MCF 10A (cell line): ENCODE results near the gene FIG4. TPM values are rescaled to one million over a fixed set of nuclear protein-coding genes. Genes with fewer than 3 reads are reported as not detected.

ENCODE experiments used
- BruUV-seq: library from RNA; stranded (reverse); fragments of 400-500 nt; replicated peaks from 2 replicates; lab custom pipeline; 2021; lab: Mats Ljungman, UMichigan
- CTCF ChIA-PET: fragments of 300-600 bp; sonication (Branson Sonifier 250); formaldehyde crosslinking; extraction: SDS; loops from one replicate; lab custom pipeline; 2021; ENCODE audit warnings: antibody characterized with exemption, inconsistent platforms; lab: Yijun Ruan, JAX
- POLR2A ChIA-PET: fragments of 300-600, 350-650 bp; sonication (Branson Sonifier 250); formaldehyde crosslinking; extraction: SDS; loops from one replicate; lab custom pipeline; 2020; ENCODE audit warnings: antibody characterized with exemption, inconsistent platforms; lab: Yijun Ruan, JAX
- DNase-seq: peaks from one replicate; pipeline ENCODE4 v3.0.0-alpha.2; 2018; ENCODE audit not compliant: unreplicated experiment
- H3K27ac Mint-ChIP-seq: one replicate; pipeline ENCODE4 v1.8.0; 2022; ENCODE audit warnings: mild to moderate bottlenecking, low read depth, mixed read lengths; ENCODE audit not compliant: unreplicated experiment
- H3K27me3 Mint-ChIP-seq: one replicate; pipeline ENCODE4 v1.8.0; 2022; ENCODE audit warnings: mixed read lengths; ENCODE audit not compliant: insufficient read depth, unreplicated experiment
- H3K36me3 Mint-ChIP-seq: one replicate; pipeline ENCODE4 v1.8.0; 2022; ENCODE audit warnings: mild to moderate bottlenecking, moderate library complexity, mixed read lengths; ENCODE audit not compliant: insufficient read depth, unreplicated experiment
- H3K4me1 Mint-ChIP-seq: one replicate; pipeline ENCODE4 v1.8.0; 2022; ENCODE audit warnings: mixed read lengths; ENCODE audit not compliant: insufficient read depth, unreplicated experiment
- H3K4me3 Mint-ChIP-seq: one replicate; pipeline ENCODE4 v1.8.0; 2022; ENCODE audit warnings: mild to moderate bottlenecking, moderate library complexity, mixed read lengths; ENCODE audit not compliant: unreplicated experiment
- H3K9me3 Mint-ChIP-seq: one replicate; pipeline ENCODE4 v1.8.0; 2022; ENCODE audit warnings: mixed read lengths; ENCODE audit not compliant: unreplicated experiment
- intact Hi-C: fragments of 100-400 bp; cut with micrococcal nuclease; formaldehyde crosslinking; loops from 2 replicates; pipeline ENCODE4 v1.14.1; 2022
- total RNA-seq: library from RNA; stranded (reverse); gene quantifications from 2 replicates; pipeline ENCODE4 v1.2.3, GENCODE V29; 2022
- TF ChIP-seq, protein P1 (sequence below): fragments of 200-600 bp; IDR thresholded peaks from one replicate; pipeline ENCODE4 v1.8.0; 2022; ENCODE audit warnings: antibody characterized with exemption, mild to moderate bottlenecking; ENCODE audit not compliant: unreplicated experiment

FIG4 gene
- total RNA-seq, 1 experiment from 2014 or later: 7.9 TPM

DNA sequence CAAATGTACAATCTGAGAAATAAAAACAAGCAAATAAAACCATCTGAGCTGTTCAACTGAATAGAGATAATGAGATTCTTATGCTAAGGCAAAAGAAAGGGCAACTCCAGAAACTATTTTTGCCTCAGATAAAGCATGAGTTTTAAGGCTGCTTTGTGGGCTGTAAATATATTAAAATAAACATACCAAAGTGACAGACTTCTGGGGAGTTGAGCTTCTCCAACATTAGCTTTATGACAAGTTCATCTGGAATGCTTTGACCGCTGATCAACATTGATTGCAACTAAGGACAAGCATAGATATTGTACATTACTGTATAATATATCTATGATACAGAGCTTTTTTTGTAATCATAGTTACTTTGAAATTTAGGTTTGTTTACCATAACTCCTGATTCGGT lies 19.4 kb upstream of the FIG4 start:
- ChIA-PET POLR2A (no interaction called here), CTCF (interaction anchor here (0.6 to 1.4 kb wide), 3 partner anchors 15 to 368 kb away, joined by 3 to 4 read pairs (median 3); no protein-coding TSS in a partner anchor)
- intact Hi-C loops: no loop called here
- no TSS peak for BruUV-seq
- H3K4me1 Mint-ChIP-seq: no peaks in the 10 kb centered on the region
- H3K4me3 Mint-ChIP-seq: no peak overlapping the region
- no peaks in the 10 kb centered on the region for H3K27me3 Mint-ChIP-seq
- TF ChIP-seq, protein P1, sequence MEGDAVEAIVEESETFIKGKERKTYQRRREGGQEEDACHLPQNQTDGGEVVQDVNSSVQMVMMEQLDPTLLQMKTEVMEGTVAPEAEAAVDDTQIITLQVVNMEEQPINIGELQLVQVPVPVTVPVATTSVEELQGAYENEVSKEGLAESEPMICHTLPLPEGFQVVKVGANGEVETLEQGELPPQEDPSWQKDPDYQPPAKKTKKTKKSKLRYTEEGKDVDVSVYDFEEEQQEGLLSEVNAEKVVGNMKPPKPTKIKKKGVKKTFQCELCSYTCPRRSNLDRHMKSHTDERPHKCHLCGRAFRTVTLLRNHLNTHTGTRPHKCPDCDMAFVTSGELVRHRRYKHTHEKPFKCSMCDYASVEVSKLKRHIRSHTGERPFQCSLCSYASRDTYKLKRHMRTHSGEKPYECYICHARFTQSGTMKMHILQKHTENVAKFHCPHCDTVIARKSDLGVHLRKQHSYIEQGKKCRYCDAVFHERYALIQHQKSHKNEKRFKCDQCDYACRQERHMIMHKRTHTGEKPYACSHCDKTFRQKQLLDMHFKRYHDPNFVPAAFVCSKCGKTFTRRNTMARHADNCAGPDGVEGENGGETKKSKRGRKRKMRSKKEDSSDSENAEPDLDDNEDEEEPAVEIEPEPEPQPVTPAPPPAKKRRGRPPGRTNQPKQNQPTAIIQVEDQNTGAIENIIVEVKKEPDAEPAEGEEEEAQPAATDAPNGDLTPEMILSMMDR: no peak
- no peaks in the 10 kb centered on the region for H3K36me3 Mint-ChIP-seq
- no peaks in the 10 kb centered on the region for H3K9me3 Mint-ChIP-seq
- no peak for DNase-seq
- no peak overlapping the region for H3K27ac Mint-ChIP-seq

DNA sequence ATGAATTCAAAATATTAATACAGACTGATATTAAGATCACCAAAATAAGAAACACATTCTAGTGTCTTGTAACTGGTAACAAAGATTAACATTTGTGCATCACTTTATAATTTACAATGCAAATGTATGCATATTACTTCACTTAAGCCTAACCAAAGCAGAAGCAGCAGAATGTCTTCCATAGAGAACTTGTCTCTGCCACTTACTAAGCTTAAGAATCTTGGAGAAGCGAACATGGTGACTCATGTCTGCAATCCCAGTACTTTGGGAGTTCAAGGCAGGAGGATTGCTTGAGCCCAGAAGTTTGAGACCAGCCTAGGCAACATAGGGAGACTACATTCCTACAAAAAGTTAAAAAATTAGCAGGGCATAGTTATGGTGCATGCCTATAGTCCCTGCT lies 18.9 kb upstream of the FIG4 start:
- H3K27ac Mint-ChIP-seq: no peak overlapping the region
- CTCF ChIA-PET: interaction anchor here (0.6 to 1.4 kb wide), 2 partner anchors 15 to 368 kb away, joined by 3 to 4 read pairs; no protein-coding TSS in a partner anchor
- no peaks in the 10 kb centered on the region for H3K9me3 Mint-ChIP-seq
- POLR2A ChIA-PET: interaction anchor here (0.7 kb wide), 1 partner anchor 16 kb away, joined by 3 read pairs; no protein-coding TSS in a partner anchor
- BruUV-seq: no TSS peak
- no peaks in the 10 kb centered on the region for H3K4me1 Mint-ChIP-seq
- intact Hi-C loops: no loop called here
- H3K4me3 Mint-ChIP-seq: no peak overlapping the region
- DNase-seq: no peak
- no peaks in the 10 kb centered on the region for H3K27me3 Mint-ChIP-seq
- TF ChIP-seq, protein P1: no peak
- no peaks in the 10 kb centered on the region for H3K36me3 Mint-ChIP-seq

DNA sequence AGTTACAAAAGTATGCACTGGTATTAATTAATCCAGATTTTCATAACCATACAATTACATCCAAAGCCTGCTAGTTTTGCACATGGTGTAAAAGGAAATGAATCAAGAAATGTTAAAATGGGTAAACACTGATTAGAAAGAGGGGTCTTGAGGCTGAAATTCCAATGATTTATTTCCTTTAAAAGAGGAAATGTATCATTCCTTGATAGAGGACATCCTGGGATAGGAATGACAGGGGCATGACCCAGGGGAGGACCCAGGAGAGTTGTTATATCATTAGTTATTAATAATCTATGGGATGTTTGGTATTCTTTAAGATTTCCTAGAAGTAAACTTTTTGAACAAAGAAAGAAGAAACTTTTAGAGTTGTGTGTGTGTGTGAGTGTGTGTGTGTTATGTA lies 18.3 kb upstream of the FIG4 start:
- intact Hi-C loops: no loop called here
- no peak overlapping the region for H3K4me3 Mint-ChIP-seq
- DNase-seq: no peak
- no peak overlapping the region for H3K27ac Mint-ChIP-seq
- ChIA-PET POLR2A (interaction anchor here (0.7 kb wide), 1 partner anchor 16 kb away, joined by 3 read pairs; no protein-coding TSS in a partner anchor), CTCF (no interaction called here)
- BruUV-seq: no TSS peak
- no peaks in the 10 kb centered on the region for H3K27me3 Mint-ChIP-seq
- no peaks in the 10 kb centered on the region for H3K36me3 Mint-ChIP-seq
- TF ChIP-seq, protein P1: no peak
- H3K9me3 Mint-ChIP-seq: no peaks in the 10 kb centered on the region
- no peaks in the 10 kb centered on the region for H3K4me1 Mint-ChIP-seq

DNA sequence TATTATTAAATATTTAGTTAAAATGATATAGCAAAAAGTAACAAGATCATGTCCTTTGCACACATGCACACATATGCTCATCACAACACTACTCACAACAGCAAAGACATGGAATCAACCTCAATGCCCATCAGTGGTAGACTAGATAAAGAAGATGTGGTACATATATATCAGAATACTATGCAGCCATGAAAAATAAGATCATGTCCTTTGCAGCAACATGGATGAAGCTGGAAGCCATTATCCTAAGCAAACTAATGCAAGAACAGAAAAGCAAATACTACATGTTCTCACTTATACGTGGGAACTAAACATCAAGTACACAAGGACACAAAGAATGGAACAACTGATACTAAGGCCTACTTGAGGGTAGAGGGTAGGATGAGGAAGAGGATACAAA lies 14.4 kb upstream of the FIG4 start:
- intact Hi-C loops: no loop called here
- Mint-ChIP-seq H3K27ac (no peak overlapping the region), H3K27me3 (no peaks in the 10 kb centered on the region), H3K4me1 (no peaks in the 10 kb centered on the region), H3K4me3 (no peak overlapping the region), H3K9me3 (peaks cover 3% of the 10 kb centered on the region), H3K36me3 (no peaks in the 10 kb centered on the region)
- DNase-seq: no peak
- no TSS peak for BruUV-seq
- ChIA-PET CTCF (interaction anchor here (0.9 kb wide), 1 partner anchor 9 kb away, joined by 3 read pairs; no protein-coding TSS in a partner anchor), POLR2A (interaction anchor here (0.7 kb wide), 2 partner anchors 17 to 811 kb away, joined by 3 read pairs; no protein-coding TSS in a partner anchor)
- TF ChIP-seq, protein P1: no peak
